HUES48 (cell line): ENCODE results near the gene FAM20C.
A peak's percentile ranks its signal among the peaks of the same experiment; 100 is the strongest.

Experiments
- H3K27ac ChIP-seq: one replicate; pipeline ENCODE4 v1.7.0; 2013; ENCODE audit warnings: low read depth, low read length, inconsistent platforms
- H3K27me3 ChIP-seq: 2 replicates; pipeline ENCODE4 v1.6.1; 2013; ENCODE audit warnings: mild to moderate bottlenecking, low read length; ENCODE audit not compliant: control insufficient read depth, insufficient read depth
- H3K36me3 ChIP-seq: 2 replicates; pipeline ENCODE4 v1.6.1; 2013; ENCODE audit warnings: low read length; ENCODE audit not compliant: control insufficient read depth, insufficient read depth
- H3K4me1 ChIP-seq: 2 replicates; pipeline ENCODE4 v1.6.1; 2013; ENCODE audit warnings: mild to moderate bottlenecking, low read length; ENCODE audit not compliant: control insufficient read depth, insufficient read depth
- H3K4me3 ChIP-seq: 2 replicates; pipeline ENCODE4 v1.5.1; 2013; ENCODE audit warnings: mild to moderate bottlenecking, low read depth, low read length
- H3K9ac ChIP-seq: 2 replicates; pipeline ENCODE4 v1.6.1; 2013; ENCODE audit warnings: mild to moderate bottlenecking, low read depth, low read length, moderate library complexity
- H3K9me3 ChIP-seq: 2 replicates; pipeline ENCODE4 v1.6.1; 2013; ENCODE audit warnings: low read length; ENCODE audit not compliant: control insufficient read depth, insufficient read depth

The FAM20C gene

DNA sequence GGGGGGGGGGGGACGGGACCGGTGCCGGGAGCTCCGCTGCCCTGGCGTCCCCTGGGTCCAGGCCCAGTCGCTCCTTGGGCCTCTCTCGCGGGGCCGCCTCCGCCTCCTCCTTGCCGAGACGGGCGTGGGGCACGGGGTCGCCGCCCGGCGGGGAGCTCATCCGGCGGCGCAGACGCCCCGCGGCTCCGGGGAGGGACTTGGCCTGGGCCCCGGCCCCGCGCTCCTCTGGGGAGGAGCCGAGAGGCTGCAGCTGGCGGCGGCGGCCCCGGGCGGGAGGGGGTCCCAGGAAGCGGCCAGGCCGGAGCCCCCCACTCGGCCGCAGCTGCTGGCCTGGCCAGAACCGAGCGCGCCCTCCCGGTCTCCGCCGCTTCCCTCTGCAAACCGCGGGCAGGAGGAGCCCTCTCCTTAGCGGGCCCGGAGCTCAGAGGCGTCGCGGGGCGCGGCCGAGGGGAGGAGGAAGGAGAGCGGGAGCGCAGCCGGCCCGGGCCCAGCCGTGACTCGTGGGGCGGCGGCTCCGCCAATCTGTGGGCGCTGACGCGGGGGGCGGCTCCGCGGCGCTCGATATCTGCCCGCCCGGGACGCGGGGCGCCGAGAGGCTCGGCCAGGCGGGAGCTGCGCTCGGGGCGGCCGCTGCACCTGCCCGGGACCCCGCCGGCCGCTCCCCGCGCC, at the start of gene FAM20C:
Gene FAM20C, plus strand, starts transcription at position 591 of the 669 bp plus-strand sequence. CDS start 629 bp downstream, outside the sequence.
- peaks cover 2% of the 10 kb centered on the region; the same call in 1 of the 2 replicates for H3K27me3 ChIP-seq
- H3K4me3 ChIP-seq, result peak within 1 kb of the TSS; percentile 70
- no peak within 1 kb of the TSS for H3K27ac ChIP-seq
- no peaks in the 10 kb centered on the region for H3K9me3 ChIP-seq
- peak within 1 kb of the TSS; percentile 34 for H3K9ac ChIP-seq
- H3K4me1 ChIP-seq, result peaks cover 34% of the 10 kb centered on the region
- H3K36me3 ChIP-seq, result peaks cover 21% of the 10 kb centered on the region

DNA sequence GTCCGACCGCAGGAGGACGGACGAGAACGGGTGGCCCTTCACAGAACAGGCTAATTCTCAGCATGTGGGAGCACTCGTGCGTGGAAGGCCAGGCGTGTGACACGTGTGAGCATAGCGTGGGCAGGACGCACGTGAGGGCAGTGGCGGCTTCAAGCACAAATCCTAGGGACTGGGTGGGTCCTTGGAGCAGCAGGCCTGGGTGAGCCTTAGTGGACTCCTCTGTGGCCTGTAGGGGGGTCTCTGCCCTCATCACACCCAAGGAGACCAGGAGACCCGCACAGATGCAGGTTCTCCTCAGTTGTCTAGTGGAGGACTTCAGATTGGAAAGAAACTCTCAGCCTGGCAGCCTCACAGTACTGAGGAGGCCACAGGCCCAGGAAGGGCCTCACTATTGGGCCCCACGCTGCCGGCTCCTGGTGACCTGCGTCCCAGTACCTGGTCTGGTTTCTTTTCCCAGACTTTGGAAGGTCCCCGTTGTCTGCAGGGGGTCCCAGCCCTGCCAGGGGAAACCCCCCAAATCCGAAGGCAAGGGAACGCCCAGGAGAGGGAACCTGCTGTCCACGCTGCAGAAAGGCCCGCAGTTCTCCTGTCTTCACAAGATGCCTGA, 49.1 kb upstream of the FAM20C start:
- H3K9ac ChIP-seq, result no peak overlapping the region
- H3K36me3 ChIP-seq, result peaks cover 28% of the 10 kb centered on the region
- no peak overlapping the region for H3K4me3 ChIP-seq
- H3K27me3 ChIP-seq, result no peaks in the 10 kb centered on the region
- H3K4me1 ChIP-seq, result peaks cover 12% of the 10 kb centered on the region
- no peaks in the 10 kb centered on the region for H3K9me3 ChIP-seq
- H3K27ac ChIP-seq, result no peak overlapping the region

DNA sequence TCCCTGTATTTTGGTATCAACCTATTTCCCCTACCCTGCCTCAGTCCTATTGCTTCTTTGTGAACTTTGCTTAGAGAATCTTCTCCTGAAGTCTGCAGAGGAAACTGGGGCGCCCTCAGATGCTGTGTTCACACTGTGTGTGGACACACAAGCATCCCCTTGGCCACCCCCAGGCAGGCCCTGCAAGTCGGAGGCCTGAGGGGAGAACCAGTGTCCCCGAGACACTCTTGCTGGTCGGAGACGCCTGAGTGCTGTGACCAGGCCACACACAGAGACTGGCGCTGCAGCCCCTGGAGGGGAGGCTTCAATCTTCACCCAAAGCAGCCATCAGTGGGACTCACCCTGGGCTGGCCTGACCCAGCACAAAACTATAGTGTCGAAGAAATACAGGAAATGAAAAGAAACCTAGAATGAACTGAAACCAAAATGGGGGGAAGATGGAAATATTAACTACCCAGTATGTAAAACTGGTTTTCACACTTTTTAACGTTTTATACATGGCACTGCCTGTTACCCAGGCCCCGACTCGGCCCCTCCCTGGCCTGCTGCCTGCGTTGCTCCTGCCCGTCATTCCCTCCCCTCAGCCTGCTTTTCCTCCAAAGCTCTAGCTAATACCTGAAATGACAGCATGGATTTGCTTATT, 48.4 kb upstream of the FAM20C start:
- Histone ChIP-seq H3K4me3 (no peak overlapping the region), H3K4me1 (peaks cover 14% of the 10 kb centered on the region), H3K9me3 (no peaks in the 10 kb centered on the region), H3K27ac (no peak overlapping the region), H3K36me3 (peaks cover 28% of the 10 kb centered on the region), H3K9ac (no peak overlapping the region), H3K27me3 (no peaks in the 10 kb centered on the region)

DNA sequence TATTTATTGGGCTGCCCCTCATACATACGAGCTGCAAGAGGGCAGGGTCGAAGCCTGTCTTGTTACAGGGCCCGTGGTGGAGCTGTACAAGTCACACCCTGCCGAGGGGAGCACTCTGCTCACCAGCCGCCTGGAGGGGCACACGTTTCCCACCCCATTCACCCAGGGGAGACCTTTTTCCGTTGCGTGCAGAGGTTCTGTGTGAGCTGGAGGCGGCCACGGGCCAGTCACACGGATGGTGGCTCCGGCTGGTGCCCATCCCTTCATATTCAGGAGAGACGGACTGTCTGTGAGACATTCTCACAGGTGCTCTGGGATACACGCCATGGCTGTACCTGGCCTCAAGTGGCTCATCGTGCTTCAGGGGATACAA, 47.9 kb upstream of the FAM20C start:
- Histone ChIP-seq H3K4me1 (peaks cover 10% of the 10 kb centered on the region), H3K36me3 (peaks cover 28% of the 10 kb centered on the region), H3K9ac (no peak overlapping the region), H3K27me3 (no peaks in the 10 kb centered on the region), H3K4me3 (no peak overlapping the region), H3K27ac (no peak overlapping the region), H3K9me3 (no peaks in the 10 kb centered on the region)

DNA sequence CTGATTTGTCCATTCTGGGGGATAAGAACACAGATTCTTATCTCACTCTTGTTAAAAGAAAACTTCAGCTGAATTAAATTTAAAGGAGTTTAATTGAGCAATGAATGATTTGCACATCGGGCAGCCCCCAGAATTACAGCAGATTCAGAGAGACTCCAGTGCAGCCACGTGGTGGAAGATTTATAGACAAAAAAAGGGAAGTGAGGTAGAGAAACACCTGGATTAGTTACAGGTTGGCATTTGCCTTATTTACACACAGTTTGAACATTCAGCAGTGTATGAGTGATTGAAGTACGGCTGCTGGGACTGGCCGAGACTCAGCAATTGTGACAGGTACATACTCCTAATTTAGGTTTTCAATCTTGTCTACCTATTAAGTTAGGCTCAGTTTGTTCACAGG, 46.5 kb upstream of the FAM20C start:
- Histone ChIP-seq H3K4me1 (peaks cover 15% of the 10 kb centered on the region), H3K27me3 (no peaks in the 10 kb centered on the region), H3K4me3 (no peak overlapping the region), H3K9me3 (no peaks in the 10 kb centered on the region), H3K36me3 (peaks cover 28% of the 10 kb centered on the region), H3K27ac (no peak overlapping the region), H3K9ac (no peak overlapping the region)

DNA sequence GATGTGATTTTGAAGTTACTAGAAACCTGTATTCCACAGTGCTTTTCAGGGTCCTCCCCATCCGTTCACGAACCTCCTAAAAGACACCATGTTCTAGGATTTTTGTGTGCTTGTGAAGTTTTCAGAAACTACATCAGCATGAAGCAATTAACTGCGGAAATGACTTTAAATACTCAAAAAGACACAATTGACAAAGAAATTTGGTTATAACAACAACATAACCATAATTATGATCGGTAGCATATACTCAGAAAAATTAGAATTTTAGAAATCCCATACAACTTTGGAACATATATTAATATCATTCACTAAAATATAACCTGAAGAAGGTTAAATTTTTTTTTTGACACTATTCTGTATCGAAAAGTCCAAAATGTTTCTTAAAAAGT, 43.8 kb upstream of the FAM20C start:
- Histone ChIP-seq H3K9me3 (no peaks in the 10 kb centered on the region), H3K27ac (peak overlapping the region; percentile 98), H3K9ac (peak overlapping the region; percentile 88), H3K27me3 (no peaks in the 10 kb centered on the region), H3K36me3 (peaks cover 28% of the 10 kb centered on the region), H3K4me3 (peak overlapping the region; percentile 76), H3K4me1 (peaks cover 15% of the 10 kb centered on the region)

DNA sequence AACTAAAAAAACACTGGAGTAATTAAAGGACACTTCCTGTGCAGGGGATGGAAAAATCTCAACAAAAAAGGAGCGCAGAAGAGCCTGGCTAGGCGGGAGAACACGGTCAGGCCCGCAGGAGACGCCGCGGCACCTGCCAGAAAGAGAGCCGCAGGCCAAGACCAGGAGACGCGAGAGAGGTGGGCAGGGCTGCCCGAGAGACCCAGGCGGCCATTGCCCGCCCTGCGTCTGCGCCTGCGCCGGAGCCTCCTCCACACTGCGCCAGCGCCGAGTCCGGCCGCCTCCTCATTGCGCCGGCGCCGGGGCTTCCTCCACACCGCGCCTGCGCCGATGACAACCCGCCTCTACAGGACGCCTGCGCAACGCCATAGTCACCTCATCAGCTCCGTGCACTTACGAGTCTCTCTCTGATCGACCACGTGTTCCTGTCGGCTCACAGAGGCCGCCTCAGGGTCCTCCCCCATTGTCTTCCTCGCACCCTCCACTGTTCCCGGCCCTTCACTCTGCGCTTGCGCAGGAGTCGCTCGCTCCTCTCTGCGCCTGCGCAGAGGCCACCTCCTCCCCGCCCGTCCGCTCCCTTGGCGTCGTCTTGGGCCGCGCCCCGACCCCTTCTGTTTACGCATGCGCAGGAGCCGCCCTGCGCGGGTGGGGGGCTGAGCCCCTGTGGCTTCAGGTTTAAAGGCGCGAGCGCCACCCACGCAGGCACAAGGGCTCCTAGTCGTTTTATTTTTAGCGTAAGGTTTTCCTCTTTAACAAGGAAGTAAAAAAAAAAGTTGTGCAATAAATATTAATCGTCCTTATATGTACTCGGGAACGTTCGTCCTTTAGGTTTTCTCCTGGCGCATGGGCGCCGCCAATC, 43.2 kb upstream of the FAM20C start:
- H3K9ac ChIP-seq, result peak overlapping the region; percentile 88
- peaks cover 28% of the 10 kb centered on the region for H3K36me3 ChIP-seq
- no peaks in the 10 kb centered on the region for H3K9me3 ChIP-seq
- no peaks in the 10 kb centered on the region for H3K27me3 ChIP-seq
- peak overlapping the region; percentile 76 for H3K4me3 ChIP-seq
- H3K4me1 ChIP-seq, result peaks cover 15% of the 10 kb centered on the region
- peak overlapping the region; percentile 98 for H3K27ac ChIP-seq

DNA sequence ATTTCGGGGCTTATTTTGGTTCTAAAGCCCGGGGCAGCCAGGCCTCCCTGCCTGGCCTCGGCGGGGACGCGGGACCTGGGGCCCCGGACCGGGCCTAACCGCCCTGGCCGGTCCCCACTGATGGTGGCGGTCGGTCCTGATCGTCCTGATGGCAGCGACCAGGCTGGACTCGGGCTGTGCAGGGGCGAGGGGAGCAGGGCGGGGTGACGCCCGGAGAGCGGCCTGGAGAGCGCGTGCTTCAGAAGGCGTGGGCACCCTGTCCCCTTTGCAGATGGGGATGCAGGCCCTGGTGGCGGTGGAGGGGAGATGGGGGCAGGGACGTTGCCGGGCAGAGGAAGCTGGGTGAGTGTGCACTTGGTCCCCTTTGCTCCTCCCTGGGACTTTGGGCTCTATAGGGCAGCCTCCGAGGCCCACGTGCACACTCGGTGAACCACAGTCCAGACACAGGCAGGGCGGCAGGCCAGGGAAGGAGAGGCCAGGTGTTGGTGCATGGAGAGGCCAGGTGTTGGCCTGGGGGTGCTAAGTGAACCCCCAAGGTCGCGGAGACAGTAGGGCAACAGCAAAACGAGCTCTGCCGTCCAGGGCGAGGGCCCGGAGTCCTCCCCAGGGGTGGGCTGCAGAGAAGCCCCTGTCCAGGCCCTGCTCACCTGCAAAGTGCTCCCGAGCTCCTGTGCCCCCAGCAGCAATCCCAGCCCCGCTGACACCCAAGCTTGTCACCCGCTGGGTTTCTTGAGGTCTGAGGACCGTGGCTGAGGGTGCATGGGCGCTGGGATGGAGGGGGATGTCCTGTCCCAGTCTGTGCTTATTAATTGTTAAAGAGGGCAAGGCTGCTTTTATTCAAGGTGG, 42.4 kb upstream of the FAM20C start:
- Histone ChIP-seq H3K9ac (peak overlapping the region; percentile 88; the same call in 1 of the 2 replicates), H3K36me3 (peaks cover 22% of the 10 kb centered on the region), H3K4me3 (peak overlapping the region; percentile 76), H3K27ac (peak overlapping the region; percentile 98), H3K9me3 (no peaks in the 10 kb centered on the region), H3K4me1 (peaks cover 15% of the 10 kb centered on the region), H3K27me3 (no peaks in the 10 kb centered on the region)

DNA sequence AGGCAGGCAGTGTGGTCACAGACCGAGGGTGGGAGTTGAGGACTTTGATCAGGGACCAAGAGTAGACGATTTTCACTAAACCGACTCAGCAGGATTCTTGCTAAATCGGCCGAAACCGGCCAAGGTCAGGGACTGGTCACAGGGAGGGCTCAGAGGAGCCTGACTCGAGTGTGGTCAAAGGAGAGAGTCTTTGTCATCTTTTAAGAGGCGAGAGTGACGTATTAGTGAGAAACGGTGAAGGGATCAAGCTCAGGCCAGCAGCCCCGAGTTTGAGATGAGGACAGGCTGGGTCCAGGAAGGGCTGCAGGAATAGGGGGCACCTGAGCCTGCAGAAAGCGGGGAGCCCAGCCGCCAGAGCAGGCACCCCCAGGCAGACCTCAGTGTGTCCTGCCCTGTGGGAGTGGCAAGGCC, 41.6 kb upstream of the FAM20C start:
- Histone ChIP-seq H3K4me3 (no peak overlapping the region), H3K27ac (no peak overlapping the region), H3K9me3 (no peaks in the 10 kb centered on the region), H3K27me3 (no peaks in the 10 kb centered on the region), H3K9ac (no peak overlapping the region), H3K4me1 (peaks cover 17% of the 10 kb centered on the region), H3K36me3 (peaks cover 19% of the 10 kb centered on the region)

DNA sequence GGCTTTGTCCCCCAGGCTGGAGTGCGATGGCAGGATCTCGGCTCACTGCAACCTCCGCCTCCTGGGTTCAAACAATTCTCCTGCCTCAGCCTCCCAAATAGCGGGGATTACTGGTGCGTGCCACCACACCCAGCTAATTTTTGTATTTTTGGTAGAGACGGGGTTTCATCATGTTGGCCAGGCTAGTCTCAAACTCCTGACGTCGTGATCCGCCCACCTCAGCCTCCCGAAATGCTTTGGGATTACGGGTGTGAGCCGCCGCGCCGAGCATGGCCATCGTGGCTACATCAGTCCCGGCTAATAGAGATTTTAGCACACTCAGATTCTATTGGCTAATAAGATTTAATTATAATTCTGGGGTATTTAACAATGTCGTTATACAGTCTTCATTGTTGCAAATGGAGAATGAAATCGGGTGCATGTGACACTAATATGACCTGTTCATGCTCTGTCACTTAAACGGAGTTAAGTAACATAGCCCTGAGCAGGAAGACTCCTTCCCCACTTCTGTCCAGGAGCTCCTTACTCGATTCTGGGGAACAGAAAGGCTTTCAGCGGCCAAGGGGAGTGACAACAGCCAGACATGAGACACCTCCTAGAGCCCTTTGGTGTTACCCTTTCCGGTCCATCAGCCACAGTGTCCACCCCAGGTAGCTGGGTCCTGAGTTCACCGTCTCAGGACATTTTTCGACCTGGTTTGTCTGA, 40.9 kb upstream of the FAM20C start:
- peaks cover 15% of the 10 kb centered on the region for H3K36me3 ChIP-seq
- H3K27ac ChIP-seq, result no peak overlapping the region
- no peak overlapping the region for H3K4me3 ChIP-seq
- peaks cover 24% of the 10 kb centered on the region for H3K4me1 ChIP-seq
- no peaks in the 10 kb centered on the region for H3K27me3 ChIP-seq
- no peak overlapping the region for H3K9ac ChIP-seq
- H3K9me3 ChIP-seq, result no peaks in the 10 kb centered on the region
